Stimulated activated CD8-positive, alpha-beta memory T cell treated with anti-CD3 and anti-CD28 coated beads, Interleukin-15, amount 100 ng/mL, for 48 hours (primary cell): Measurements from ENCODE around the gene AP4E1.
"Not testable (repeated sequence)": the region's sequence is repeated elsewhere in the genome, so short reads cannot be mapped to it uniquely, and the experiment has no call there.

Experiments
- DNase-seq, 2 donors: peaks; one replicate each; pipeline ENCODE4 v3.0.0-alpha.2; 2020; ENCODE audit warnings: low read depth in 2 of 2

Gene AP4E1

GRCh38 chr15:50889589-50889988, 18.9 kb upstream of the AP4E1 start:
- DNase-seq = no peak

GRCh38 chr15:50890751-50891150, 17.7 kb upstream of the AP4E1 start:
- DNase-seq = no peak

GRCh38 chr15:50891159-50891558, 17.3 kb upstream of the AP4E1 start:
- DNase-seq = no peak

- DNase-seq = no peak
Measured at GRCh38 chr15:50893976-50894375, 14.5 kb upstream of the AP4E1 start.

- not testable (repeated sequence) for DNase-seq
Measured at GRCh38 chr15:50901390-50901789, 7.1 kb upstream of the AP4E1 start.

GRCh38 chr15:50904211-50904610, 4.3 kb upstream of the AP4E1 start:
- no peak for DNase-seq

GRCh38 chr15:50905055-50905454, 3.4 kb upstream of the AP4E1 start:
- no peak for DNase-seq

GRCh38 chr15:50906954-50907600, 1.4 kb upstream of the AP4E1 start:
- DNase-seq = peak; percentile 64 to 73

- DNase-seq = peak; percentile 24 to 26
Measured at GRCh38 chr15:50907601-50908208, 778 bp upstream of the AP4E1 start.

- DNase-seq = no peak
Measured at GRCh38 chr15:50909010-50909317, 481 bp downstream of the AP4E1 start.

- not testable (repeated sequence) for DNase-seq
Measured at GRCh38 chr15:50910426-50910795, 1.9 kb downstream of the AP4E1 start.

- no peak for DNase-seq
Measured at GRCh38 chr15:50911001-50911400, 2.5 kb downstream of the AP4E1 start.

- no peak for DNase-seq
Measured at GRCh38 chr15:50911621-50912020, 3.1 kb downstream of the AP4E1 start.

GRCh38 chr15:50916400-50916799, 7.9 kb downstream of the AP4E1 start:
- no peak for DNase-seq

GRCh38 chr15:50919359-50919758, 10.9 kb downstream of the AP4E1 start:
- not testable (repeated sequence) for DNase-seq

- DNase-seq = no peak
Measured at GRCh38 chr15:50925281-50925680, 16.8 kb downstream of the AP4E1 start.

- no peak for DNase-seq
Measured at GRCh38 chr15:50929062-50929461, 20.6 kb downstream of the AP4E1 start.

GRCh38 chr15:50930792-50931191, 22.3 kb downstream of the AP4E1 start:
- no peak for DNase-seq

- no peak for DNase-seq
Measured at GRCh38 chr15:50933341-50933740, 24.9 kb downstream of the AP4E1 start.

GRCh38 chr15:50938525-50938924, 30.0 kb downstream of the AP4E1 start:
- no peak for DNase-seq

- DNase-seq = no peak
Measured at GRCh38 chr15:50939911-50940310, 31.4 kb downstream of the AP4E1 start.

- no peak for DNase-seq
Measured at GRCh38 chr15:50940506-50940905, 32.0 kb downstream of the AP4E1 start.

GRCh38 chr15:50943638-50944037, 35.2 kb downstream of the AP4E1 start:
- DNase-seq = no peak

GRCh38 chr15:50944672-50945071, 36.2 kb downstream of the AP4E1 start:
- DNase-seq = no peak
